Smooth muscle cell (in vitro differentiated cells): ENCODE measurements around the gene MSI2. TPM values are rescaled to one million over a fixed set of nuclear protein-coding genes. Genes with fewer than 3 reads are reported as not detected.

Experiments
- DNase-seq: peaks from one replicate; lab custom pipeline; 2025; ENCODE audit not compliant: unreplicated experiment; lab: John Stamatoyannopoulos, UW
- H2AFZ ChIP-seq: fragments of 200-600 bp; sonication (generic); 2 replicates; pipeline ENCODE4 v1.6.0; 2016; ENCODE audit warnings: antibody characterized with exemption, low read depth, mild to moderate bottlenecking
- H3F3A ChIP-seq: fragments of 200-600 bp; sonication (generic); 2 replicates; pipeline ENCODE4 v1.6.0; 2017; ENCODE audit warnings: antibody characterized with exemption, low read depth
- H3K27ac ChIP-seq: fragments of 200-600 bp; sonication (generic); 2 replicates; pipeline ENCODE4 v1.5.1; 2016; ENCODE audit warnings: low read depth, mild to moderate bottlenecking
- H3K27me3 ChIP-seq: fragments of 200-600 bp; sonication (generic); 2 replicates; pipeline ENCODE4 v1.6.1; 2016; ENCODE audit warnings: low read depth, mild to moderate bottlenecking
- H3K36me3 ChIP-seq: fragments of 200-600 bp; sonication (generic); 2 replicates; pipeline ENCODE4 v1.5.1; 2016; ENCODE audit warnings: low read depth
- H3K4me1 ChIP-seq: fragments of 200-600 bp; sonication (generic); 2 replicates; pipeline ENCODE4 v1.5.1; 2016; ENCODE audit warnings: low read depth
- H3K4me2 ChIP-seq: fragments of 200-600 bp; sonication (generic); 2 replicates; pipeline ENCODE4 v1.6.0; 2016; ENCODE audit warnings: mild to moderate bottlenecking
- H3K4me3 ChIP-seq: fragments of 200-600 bp; sonication (generic); 2 replicates; pipeline ENCODE4 v1.5.1; 2016; ENCODE audit warnings: mild to moderate bottlenecking
- H3K79me2 ChIP-seq: fragments of 200-600 bp; sonication (generic); 2 replicates; pipeline ENCODE4 v1.6.0; 2016; ENCODE audit warnings: low read depth, mild to moderate bottlenecking
- H3K9ac ChIP-seq: fragments of 200-600 bp; sonication (generic); 2 replicates; pipeline ENCODE4 v1.6.0; 2016; ENCODE audit warnings: low read depth
- H3K9me3 ChIP-seq: fragments of 200-600 bp; sonication (generic); replicated peaks from 2 replicates; pipeline ENCODE4 v1.5.1; 2016; ENCODE audit warnings: low read depth
- H4K20me1 ChIP-seq: fragments of 200-600 bp; sonication (generic); 2 replicates; pipeline ENCODE4 v1.6.0; 2016; ENCODE audit warnings: low read depth
- WGBS: methylation state at CpG from one replicate; pipeline ENCODE4 v1.1.7; 2016; ENCODE audit warnings: low lambda C conversion rate; 5-methylcytosine and 5-hydroxymethylcytosine counted together
- polyA plus RNA-seq: library from polyadenylated mRNA; unstranded; fragments of >200 nt; fragmentation: Nextera tagmentation; extraction: Ambion mirVana; gene quantifications from 2 replicates; pipeline ENCODE4 v1.2.1, GENCODE V29; 2016
- total RNA-seq: library from RNA; depleted of rRNA; stranded (reverse); fragments of >200 nt; gene quantifications from 2 replicates; pipeline ENCODE4 v1.2.3, GENCODE V29; 2014
- TF ChIP-seq, protein P1 (sequence below): fragments of 200-600 bp; sonication (generic); IDR thresholded peaks from 2 replicates; pipeline ENCODE4 v1.5.1; 2017; ENCODE audit warnings: borderline replicate concordance, mild to moderate bottlenecking, antibody characterized with exemption; ENCODE audit not compliant: insufficient read depth, poor library complexity, severe bottlenecking

MSI2 gene
- total and polyA plus RNA-seq, 2 experiments from 2014 or later = 5.7 to 36.5 TPM

DNA sequence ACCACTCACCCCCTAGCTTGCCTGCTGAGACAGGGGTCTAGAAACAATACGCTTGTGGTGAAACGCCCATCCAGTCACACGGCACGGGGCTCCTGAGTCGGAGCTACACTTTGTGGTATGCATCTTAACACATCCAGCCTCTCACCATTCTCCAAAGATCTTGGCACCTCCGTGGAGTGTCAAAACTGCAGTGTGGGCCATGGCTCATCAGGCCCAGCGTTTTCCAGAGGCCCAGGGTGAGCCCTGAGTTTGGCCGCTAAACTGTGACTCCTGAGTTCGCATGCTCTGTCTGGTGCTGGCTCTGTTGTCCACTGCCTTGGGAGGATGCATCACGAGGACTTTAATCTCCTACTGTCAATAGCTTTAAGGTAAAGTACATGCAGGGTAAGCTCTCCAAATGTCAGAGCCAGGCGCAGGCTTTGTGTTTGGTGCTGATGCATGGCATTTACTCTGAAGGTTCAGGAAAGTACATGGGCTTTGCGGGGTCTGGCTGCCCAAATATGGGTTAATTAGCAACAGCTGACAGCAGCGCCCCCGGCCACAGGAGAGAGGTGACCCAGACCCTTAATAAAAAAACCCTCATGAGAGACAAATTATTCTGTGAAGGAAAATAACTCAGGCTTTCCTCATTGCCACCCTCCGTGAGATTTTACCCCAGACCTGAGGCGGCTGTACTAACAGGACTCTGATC, 370.3 kb downstream of the MSI2 start:
- TF ChIP-seq, protein P1, sequence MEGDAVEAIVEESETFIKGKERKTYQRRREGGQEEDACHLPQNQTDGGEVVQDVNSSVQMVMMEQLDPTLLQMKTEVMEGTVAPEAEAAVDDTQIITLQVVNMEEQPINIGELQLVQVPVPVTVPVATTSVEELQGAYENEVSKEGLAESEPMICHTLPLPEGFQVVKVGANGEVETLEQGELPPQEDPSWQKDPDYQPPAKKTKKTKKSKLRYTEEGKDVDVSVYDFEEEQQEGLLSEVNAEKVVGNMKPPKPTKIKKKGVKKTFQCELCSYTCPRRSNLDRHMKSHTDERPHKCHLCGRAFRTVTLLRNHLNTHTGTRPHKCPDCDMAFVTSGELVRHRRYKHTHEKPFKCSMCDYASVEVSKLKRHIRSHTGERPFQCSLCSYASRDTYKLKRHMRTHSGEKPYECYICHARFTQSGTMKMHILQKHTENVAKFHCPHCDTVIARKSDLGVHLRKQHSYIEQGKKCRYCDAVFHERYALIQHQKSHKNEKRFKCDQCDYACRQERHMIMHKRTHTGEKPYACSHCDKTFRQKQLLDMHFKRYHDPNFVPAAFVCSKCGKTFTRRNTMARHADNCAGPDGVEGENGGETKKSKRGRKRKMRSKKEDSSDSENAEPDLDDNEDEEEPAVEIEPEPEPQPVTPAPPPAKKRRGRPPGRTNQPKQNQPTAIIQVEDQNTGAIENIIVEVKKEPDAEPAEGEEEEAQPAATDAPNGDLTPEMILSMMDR = no peak
- Histone ChIP-seq H4K20me1 (no peaks in the 10 kb centered on the region), H2AFZ (no peak overlapping the region), H3K4me2 (no peak overlapping the region), H3K4me3 (no peak overlapping the region), H3K27ac (no peak overlapping the region), H3K27me3 (no peaks in the 10 kb centered on the region), H3F3A (peaks cover 24% of the 10 kb centered on the region), H3K4me1 (peaks cover 8% of the 10 kb centered on the region), H3K9ac (no peak overlapping the region), H3K36me3 (no peaks in the 10 kb centered on the region), H3K79me2 (no peaks in the 10 kb centered on the region), H3K9me3 (no peaks in the 10 kb centered on the region)
- WGBS = 87% methylated on average over 16 of the region's 16 CpGs
- no peak for DNase-seq

DNA sequence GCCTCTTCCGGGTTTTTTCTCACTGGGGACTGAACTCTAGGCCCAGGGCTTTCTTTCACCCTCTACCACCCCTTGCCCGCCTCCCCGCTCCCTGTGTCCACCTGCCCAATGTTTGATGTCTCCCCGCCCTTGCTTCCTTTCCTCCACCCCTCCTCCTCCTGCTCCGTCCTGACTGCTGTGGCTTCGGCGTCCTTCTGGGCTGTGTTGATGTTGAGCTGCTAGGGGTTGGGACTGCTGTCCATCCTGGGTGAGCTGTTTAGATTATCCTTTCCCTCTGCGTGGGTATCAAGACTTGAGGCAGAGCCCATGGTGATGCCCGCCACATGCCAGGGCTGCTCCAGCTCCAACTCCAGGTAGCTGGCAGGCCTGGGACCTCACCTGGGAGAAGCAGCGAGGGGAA, 371.3 kb downstream of the MSI2 start:
- Histone ChIP-seq H3K79me2 (no peaks in the 10 kb centered on the region), H2AFZ (no peak overlapping the region), H4K20me1 (no peaks in the 10 kb centered on the region), H3K4me3 (no peak overlapping the region), H3K36me3 (no peaks in the 10 kb centered on the region), H3K9me3 (no peaks in the 10 kb centered on the region), H3K27ac (no peak overlapping the region), H3K4me2 (no peak overlapping the region), H3F3A (peaks cover 18% of the 10 kb centered on the region), H3K4me1 (peaks cover 4% of the 10 kb centered on the region), H3K27me3 (no peaks in the 10 kb centered on the region), H3K9ac (no peak overlapping the region)
- DNase-seq = no peak
- TF ChIP-seq, protein P1 = no peak
- 96% methylated on average over 9 of the region's 10 CpGs for WGBS

DNA sequence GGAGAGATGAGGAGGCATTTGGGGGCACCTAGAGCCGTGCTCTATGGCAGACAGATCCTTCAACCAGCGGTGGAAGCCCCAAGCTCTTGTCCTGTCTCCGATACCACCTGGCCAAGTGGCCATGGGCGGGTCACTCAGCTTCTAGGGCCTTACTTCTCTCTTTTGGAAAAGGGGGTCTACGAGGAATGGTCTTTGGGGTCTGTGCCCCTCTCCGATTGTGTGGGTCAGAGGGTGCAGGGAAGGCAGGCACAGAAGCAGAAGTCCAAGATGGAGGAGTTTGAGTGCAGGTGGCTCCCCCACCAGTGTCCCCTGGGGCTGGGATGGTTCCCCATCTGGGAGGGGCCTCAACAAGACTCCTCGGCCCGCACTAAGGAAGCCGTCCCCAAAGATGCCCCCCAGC, 372.1 kb downstream of the MSI2 start:
- H3K79me2 ChIP-seq = no peaks in the 10 kb centered on the region
- peaks cover 11% of the 10 kb centered on the region for H3F3A ChIP-seq
- no peaks in the 10 kb centered on the region for H4K20me1 ChIP-seq
- H3K4me3 ChIP-seq = no peak overlapping the region
- H3K9me3 ChIP-seq = no peaks in the 10 kb centered on the region
- TF ChIP-seq, protein P1 = no peak
- no peaks in the 10 kb centered on the region for H3K36me3 ChIP-seq
- WGBS = 87% methylated on average over 7 of the region's 9 CpGs
- H3K4me1 ChIP-seq = no peaks in the 10 kb centered on the region
- no peak overlapping the region for H2AFZ ChIP-seq
- H3K9ac ChIP-seq = no peak overlapping the region
- no peak overlapping the region for H3K27ac ChIP-seq
- no peak for DNase-seq
- no peaks in the 10 kb centered on the region for H3K27me3 ChIP-seq
- no peak overlapping the region for H3K4me2 ChIP-seq

DNA sequence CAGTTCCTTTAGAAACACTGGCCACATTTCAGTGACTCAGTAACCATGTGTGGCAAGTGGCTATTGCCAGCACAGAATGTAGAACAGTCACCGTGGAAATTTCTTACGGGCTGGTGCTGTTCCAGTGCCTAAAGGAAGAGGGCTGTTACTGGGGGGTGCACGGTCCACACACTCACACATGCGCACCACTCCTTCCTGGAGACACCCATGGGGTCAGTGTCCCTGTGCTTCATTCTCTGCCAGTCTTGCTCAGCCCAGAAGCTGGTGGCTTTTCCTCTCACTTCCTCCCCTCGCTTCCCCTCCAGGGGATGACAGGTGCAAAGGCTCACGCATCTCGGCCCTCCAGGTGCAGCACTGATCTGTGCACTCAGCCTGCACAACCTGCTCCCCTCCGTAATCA, 373.1 kb downstream of the MSI2 start:
- Histone ChIP-seq H3K9ac (no peak overlapping the region), H2AFZ (no peak overlapping the region), H3K4me3 (no peak overlapping the region), H3K4me2 (no peak overlapping the region), H3K9me3 (no peaks in the 10 kb centered on the region), H3K27ac (no peak overlapping the region), H4K20me1 (no peaks in the 10 kb centered on the region), H3K4me1 (no peaks in the 10 kb centered on the region), H3K27me3 (no peaks in the 10 kb centered on the region), H3K79me2 (no peaks in the 10 kb centered on the region), H3K36me3 (no peaks in the 10 kb centered on the region), H3F3A (peaks cover under 1% of the 10 kb centered on the region)
- WGBS = 96% methylated on average over 8 of the region's 8 CpGs
- DNase-seq = no peak
- TF ChIP-seq, protein P1 = no peak
